ENCODE measurements around the gene TRMT44.

DNA sequence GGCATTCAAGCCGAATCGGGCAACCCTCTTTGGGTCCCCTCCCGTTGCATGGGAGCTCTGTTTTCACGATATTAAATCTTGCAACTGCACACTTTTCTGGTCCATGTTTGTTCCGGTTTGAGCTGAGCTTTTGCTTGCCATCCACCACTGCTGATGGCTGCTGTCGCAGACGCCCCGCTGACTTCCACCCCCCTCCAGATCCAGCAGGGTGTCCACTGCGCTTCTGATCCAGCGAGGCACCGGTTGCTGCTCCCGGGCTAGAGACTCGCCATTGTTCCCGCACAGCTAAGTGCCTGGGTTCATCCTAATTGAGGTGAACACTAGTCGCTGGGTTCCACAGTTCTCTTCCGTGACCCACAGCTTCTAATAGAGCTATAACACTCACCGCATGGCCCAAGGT, 13.3 kb upstream of the TRMT44 start:
- TF ChIP-seq, protein P1, sequence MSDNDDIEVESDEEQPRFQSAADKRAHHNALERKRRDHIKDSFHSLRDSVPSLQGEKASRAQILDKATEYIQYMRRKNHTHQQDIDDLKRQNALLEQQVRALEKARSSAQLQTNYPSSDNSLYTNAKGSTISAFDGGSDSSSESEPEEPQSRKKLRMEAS (IDR thresholded peaks at IDR 0.05): no peak
- no peak for TF ChIP-seq TCF12 (IDR thresholded peaks at IDR 0.05; ENCODE audit: low read depth)
- no peak for TF ChIP-seq EGR1 (IDR thresholded peaks at IDR 0.05)
- no peak for TF ChIP-seq EP300 (IDR thresholded peaks at IDR 0.05; ENCODE audit: borderline replicate concordance)
